GM12865 (cell line): ENCODE results near the gene FMN1.

Source experiments
- DNase-seq: peaks from one replicate; pipeline ENCODE4 v3.0.0; 2010; ENCODE audit warnings: low read depth
- H3K4me3 ChIP-seq: 2 replicates; pipeline ENCODE4 v1.5.1; 2011; ENCODE audit warnings: mild to moderate bottlenecking, low read depth, low read length, control low read depth
- TF ChIP-seq, protein P1 (sequence below): IDR thresholded peaks from 2 replicates; pipeline ENCODE4 v1.5.1; 2011; ENCODE audit warnings: low read length, control low read depth, low read depth, inconsistent platforms; ENCODE audit not compliant: insufficient read depth; ENCODE audit errors: missing control alignments

Gene FMN1

DNA sequence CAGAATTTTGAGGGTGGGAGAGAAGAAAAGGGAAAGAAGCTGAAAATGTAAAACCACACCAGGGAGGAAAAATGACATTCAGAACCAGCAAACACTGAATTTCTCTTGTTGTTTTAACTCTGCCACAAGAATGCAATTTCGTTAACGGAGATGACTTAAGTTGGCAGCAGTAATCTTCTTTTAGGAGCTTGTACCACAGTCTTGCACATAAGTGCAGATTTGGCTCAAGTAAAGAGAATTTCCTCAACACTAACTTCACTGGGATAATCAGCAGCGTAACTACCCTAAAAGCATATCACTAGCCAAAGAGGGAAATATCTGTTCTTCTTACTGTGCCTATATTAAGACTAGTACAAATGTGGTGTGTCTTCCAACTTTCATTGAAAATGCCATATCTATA is 461.2 kb downstream of the FMN1 start:
- TF ChIP-seq, protein P1, sequence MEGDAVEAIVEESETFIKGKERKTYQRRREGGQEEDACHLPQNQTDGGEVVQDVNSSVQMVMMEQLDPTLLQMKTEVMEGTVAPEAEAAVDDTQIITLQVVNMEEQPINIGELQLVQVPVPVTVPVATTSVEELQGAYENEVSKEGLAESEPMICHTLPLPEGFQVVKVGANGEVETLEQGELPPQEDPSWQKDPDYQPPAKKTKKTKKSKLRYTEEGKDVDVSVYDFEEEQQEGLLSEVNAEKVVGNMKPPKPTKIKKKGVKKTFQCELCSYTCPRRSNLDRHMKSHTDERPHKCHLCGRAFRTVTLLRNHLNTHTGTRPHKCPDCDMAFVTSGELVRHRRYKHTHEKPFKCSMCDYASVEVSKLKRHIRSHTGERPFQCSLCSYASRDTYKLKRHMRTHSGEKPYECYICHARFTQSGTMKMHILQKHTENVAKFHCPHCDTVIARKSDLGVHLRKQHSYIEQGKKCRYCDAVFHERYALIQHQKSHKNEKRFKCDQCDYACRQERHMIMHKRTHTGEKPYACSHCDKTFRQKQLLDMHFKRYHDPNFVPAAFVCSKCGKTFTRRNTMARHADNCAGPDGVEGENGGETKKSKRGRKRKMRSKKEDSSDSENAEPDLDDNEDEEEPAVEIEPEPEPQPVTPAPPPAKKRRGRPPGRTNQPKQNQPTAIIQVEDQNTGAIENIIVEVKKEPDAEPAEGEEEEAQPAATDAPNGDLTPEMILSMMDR, result no peak
- no peak overlapping the region for H3K4me3 ChIP-seq
- no peak for DNase-seq

DNA sequence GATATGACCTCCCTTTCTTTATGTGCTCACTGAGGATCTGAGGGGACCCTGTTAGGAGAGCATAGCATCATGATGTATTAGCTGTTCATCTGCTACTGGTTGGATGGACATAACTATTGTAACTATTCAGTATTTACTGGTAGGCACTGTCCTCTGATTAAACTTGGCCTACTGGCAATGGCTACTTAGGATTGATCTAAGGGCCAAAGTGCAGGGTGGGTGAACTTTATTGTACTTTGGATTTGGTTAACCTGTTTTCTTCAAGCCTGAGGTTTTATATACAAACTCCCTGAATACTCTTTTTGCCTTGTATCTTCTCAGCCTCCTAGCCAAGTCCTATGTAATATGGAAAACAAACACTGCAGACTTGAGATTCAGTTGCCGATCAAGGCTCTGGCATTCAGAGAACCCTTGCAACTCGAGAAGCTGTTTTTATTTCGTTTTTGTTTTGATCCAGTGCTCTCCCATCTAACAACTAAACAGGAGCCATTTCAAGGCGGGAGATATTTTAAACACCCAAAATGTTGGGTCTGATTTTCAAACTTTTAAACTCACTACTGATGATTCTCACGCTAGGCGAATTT is 461.8 kb downstream of the FMN1 start:
- no peak overlapping the region for H3K4me3 ChIP-seq
- TF ChIP-seq, protein P1, result no peak
- no peak for DNase-seq

DNA sequence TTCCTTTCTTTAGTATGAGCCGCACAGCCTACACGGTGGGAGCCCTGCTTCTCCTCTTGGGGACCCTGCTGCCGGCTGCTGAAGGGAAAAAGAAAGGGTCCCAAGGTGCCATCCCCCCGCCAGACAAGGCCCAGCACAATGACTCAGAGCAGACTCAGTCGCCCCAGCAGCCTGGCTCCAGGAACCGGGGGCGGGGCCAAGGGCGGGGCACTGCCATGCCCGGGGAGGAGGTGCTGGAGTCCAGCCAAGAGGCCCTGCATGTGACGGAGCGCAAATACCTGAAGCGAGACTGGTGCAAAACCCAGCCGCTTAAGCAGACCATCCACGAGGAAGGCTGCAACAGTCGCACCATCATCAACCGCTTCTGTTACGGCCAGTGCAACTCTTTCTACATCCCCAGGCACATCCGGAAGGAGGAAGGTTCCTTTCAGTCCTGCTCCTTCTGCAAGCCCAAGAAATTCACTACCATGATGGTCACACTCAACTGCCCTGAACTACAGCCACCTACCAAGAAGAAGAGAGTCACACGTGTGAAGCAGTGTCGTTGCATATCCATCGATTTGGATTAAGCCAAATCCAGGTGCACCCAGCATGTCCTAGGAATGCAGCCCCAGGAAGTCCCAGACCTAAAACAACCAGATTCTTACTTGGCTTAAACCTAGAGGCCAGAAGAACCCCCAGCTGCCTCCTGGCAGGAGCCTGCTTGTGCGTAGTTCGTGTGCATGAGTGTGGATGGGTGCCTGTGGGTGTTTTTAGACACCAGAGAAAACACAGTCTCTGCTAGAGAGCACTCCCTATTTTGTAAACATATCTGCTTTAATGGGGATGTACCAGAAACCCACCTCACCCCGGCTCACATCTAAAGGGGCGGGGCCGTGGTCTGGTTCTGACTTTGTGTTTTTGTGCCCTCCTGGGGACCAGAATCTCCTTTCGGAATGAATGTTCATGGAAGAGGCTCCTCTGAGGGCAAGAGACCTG is 463.5 kb downstream of the FMN1 start:
- no peak for DNase-seq
- H3K4me3 ChIP-seq, result no peak overlapping the region
- TF ChIP-seq, protein P1, result no peak

DNA sequence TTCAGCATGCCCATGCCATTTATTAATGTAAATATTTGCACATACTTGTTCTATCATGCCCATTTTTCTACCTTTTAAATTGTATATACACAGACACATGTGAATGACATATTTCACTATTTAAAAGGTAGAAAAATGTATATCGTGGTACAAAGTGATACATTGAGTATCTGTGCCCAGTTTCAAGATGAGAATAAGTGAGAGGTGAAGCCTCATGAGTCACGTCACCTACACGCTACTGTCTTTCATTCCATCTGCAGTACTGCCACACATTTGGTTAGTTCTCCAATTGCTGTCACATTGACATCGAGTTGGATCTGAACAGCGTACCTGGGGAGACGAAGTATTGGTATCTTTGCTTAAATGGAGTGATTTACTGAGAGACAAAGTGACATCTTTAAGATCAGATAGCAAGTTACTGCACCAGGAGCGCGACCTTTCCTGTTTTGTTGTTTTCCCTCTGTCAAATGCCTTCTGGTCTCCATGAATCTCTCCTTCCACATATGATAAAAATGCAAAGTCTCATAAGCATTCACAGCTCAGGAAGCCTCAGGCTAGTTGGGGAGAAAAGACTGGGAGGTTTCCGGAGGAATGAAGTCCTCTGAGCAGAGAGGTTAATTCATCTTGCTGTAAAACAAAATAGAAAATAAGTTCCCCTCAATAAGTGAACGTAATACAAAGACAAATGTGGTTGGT is 464.7 kb downstream of the FMN1 start:
- TF ChIP-seq, protein P1, result no peak
- no peak overlapping the region for H3K4me3 ChIP-seq

DNA sequence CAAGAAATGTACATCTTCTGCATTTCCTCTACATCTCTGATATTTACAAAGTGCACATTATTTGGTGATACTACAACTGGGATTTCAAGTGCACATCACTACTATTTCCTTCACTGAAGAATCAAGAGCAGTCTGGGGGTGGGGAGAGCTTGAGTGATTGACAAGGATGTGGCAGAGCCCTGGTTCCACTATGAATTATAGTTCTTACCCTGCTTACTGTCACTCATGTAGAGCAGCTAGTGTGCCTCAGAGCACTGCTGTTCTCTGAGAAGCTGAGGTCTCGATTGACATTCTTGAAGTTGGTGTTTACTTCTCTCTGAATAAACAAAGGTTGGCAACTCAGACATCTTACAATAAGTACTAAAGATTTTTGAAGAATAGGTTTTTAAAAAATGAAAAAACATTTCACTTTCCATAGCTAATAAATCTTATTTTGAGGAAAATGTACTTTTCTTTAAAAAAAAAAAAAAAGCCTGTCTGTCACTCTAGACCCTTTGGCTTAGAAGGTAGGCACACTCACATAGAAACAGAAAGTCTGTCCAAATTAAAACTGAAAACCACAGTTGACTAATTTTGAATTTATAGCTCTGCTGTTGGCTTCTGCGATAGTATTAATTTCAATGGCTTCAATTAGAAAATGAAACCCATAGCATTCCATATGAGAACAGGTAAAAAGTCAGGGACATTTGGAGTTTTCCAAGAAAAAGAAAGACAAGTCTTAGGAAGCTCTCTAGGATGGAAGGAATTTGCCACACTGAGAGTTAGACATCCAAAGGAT is 471.2 kb downstream of the FMN1 start:
- no peak overlapping the region for H3K4me3 ChIP-seq
- TF ChIP-seq, protein P1, result no peak
- peak; percentile 83 for DNase-seq

More for the DNA sequence above, 464.7 kb downstream of the FMN1 start:
- DNase-seq, result no peak

DNA sequence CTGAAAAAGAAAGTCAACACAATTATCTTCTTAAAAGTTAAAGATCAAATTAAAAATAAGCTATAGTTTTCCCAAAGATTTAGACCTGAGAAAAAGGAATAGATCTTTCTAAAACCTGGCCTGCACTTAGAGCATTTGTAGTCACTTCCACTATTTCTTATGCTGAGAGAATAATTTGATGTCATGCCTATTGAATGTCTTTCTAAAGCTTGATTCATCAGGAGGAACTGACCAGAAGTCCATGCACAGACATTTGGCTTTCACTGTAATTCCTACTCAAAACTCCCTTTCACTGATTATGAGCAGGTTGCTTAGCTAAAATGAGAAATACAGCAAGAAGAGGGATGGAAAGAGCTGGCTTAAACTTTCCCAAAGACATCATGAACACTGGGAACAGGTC is 472.4 kb downstream of the FMN1 start:
- TF ChIP-seq, protein P1, result no peak
- DNase-seq, result no peak
- H3K4me3 ChIP-seq, result no peak overlapping the region
